Nephron progenitor cell (in vitro differentiated cells): ENCODE data around the gene RCVRN.

Source experiments
- DNase-seq: peaks from one replicate; pipeline ENCODE4 v3.0.0; 2021
- H3K27ac Mint-ChIP-seq: 2 replicates; pipeline ENCODE4 v1.8.0; 2021; ENCODE audit warnings: mild to moderate bottlenecking, moderate library complexity, mixed read lengths
- H3K27me3 Mint-ChIP-seq: 2 replicates; pipeline ENCODE4 v1.8.0; 2021; ENCODE audit warnings: mild to moderate bottlenecking, low read depth, mixed read lengths; ENCODE audit not compliant: poor library complexity
- H3K36me3 Mint-ChIP-seq: 2 replicates; pipeline ENCODE4 v1.8.0; 2021; ENCODE audit warnings: low read depth, mixed read lengths
- H3K4me1 Mint-ChIP-seq: 2 replicates; pipeline ENCODE4 v1.8.0; 2021; ENCODE audit warnings: mixed read lengths
- H3K4me3 Mint-ChIP-seq: 2 replicates; pipeline ENCODE4 v1.8.0; 2021; ENCODE audit warnings: mild to moderate bottlenecking, moderate library complexity, mixed read lengths
- H3K9me3 Mint-ChIP-seq: 2 replicates; pipeline ENCODE4 v1.8.0; 2021; ENCODE audit warnings: mild to moderate bottlenecking, moderate library complexity, mixed read lengths
- TF ChIP-seq, protein P1 (sequence below): fragments of 200-600 bp; sonication (generic); IDR thresholded peaks from 2 replicates; pipeline ENCODE4 v1.5.0; 2021; ENCODE audit warnings: antibody characterized with exemption

The RCVRN gene

DNA sequence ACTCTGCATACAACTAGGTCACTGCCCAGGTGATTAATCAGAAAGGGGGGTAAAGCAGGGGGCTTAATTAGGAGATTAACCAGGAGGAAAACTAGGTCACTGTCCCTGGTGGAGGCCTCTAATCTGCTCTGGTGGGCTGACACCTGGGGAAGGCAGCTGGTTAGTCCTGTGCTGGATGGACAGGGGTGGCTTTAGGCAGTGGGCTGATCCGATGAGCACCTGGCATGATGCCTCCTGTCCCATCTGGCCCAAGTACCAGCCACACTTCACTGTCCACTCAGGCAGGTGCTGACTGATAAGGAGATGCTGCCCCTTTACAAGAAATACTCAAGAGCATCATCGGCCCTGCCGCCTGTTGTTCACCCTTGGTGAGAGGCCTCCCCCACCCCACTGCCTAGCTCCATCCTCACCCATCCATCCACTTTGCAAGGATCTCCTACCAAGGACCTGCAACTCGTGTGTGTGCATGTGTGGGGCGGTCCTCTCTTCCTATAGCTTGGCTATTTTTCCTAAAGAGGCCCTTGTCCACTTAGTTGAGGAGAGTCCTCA lies 13.8 kb upstream of the RCVRN start:
- H3K36me3 Mint-ChIP-seq, result no peaks in the 10 kb centered on the region
- DNase-seq, result no peak
- TF ChIP-seq, protein P1, sequence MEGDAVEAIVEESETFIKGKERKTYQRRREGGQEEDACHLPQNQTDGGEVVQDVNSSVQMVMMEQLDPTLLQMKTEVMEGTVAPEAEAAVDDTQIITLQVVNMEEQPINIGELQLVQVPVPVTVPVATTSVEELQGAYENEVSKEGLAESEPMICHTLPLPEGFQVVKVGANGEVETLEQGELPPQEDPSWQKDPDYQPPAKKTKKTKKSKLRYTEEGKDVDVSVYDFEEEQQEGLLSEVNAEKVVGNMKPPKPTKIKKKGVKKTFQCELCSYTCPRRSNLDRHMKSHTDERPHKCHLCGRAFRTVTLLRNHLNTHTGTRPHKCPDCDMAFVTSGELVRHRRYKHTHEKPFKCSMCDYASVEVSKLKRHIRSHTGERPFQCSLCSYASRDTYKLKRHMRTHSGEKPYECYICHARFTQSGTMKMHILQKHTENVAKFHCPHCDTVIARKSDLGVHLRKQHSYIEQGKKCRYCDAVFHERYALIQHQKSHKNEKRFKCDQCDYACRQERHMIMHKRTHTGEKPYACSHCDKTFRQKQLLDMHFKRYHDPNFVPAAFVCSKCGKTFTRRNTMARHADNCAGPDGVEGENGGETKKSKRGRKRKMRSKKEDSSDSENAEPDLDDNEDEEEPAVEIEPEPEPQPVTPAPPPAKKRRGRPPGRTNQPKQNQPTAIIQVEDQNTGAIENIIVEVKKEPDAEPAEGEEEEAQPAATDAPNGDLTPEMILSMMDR, result no peak
- no peak overlapping the region for H3K27ac Mint-ChIP-seq
- H3K9me3 Mint-ChIP-seq, result peaks cover 5% of the 10 kb centered on the region
- H3K27me3 Mint-ChIP-seq, result peaks cover 7% of the 10 kb centered on the region
- no peak overlapping the region for H3K4me3 Mint-ChIP-seq
- peaks cover 15% of the 10 kb centered on the region for H3K4me1 Mint-ChIP-seq

DNA sequence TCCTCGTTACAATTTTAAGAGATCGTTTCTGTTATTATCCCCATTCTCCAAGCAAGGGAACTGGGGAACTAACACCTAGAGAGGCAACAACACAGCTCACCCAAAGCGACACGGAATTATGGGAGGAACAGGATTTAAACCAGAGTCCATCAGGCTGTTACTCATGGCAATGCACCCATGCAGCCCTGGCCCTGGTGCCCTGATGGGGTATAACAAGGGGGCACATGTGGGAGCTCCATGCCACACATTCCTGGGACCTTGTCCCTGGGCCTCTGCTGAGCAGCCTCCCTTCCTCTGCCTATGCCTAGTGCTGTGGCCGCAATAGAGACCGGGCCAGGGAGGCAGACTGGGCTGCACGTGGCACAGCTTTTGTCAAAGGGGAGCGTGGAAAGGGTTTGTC lies 13.3 kb upstream of the RCVRN start:
- Mint-ChIP-seq H3K9me3 (peaks cover 5% of the 10 kb centered on the region), H3K36me3 (no peaks in the 10 kb centered on the region), H3K4me1 (peaks cover 15% of the 10 kb centered on the region), H3K27me3 (peaks cover 7% of the 10 kb centered on the region), H3K27ac (no peak overlapping the region), H3K4me3 (no peak overlapping the region)
- no peak for DNase-seq
- TF ChIP-seq, protein P1, result no peak

DNA sequence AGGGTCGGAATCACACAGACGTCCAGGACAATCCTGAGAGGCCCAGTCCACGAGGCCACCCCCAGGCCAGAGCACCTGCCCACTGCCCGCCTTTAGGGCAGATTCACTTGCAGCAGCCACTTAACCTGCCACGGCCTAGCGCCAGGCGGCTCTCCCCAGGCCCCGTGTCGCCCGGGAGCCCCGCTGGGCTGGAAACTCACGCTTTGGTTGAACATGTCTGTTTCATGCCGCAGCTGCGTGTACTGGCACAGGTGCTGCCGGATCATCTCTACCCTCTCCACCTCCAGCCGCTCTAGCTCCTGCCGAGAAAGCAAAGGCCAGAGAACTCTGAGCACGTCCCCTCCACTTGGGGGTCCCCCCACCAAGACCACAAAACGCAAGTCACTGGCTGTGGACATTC lies 12.7 kb upstream of the RCVRN start:
- DNase-seq, result no peak
- TF ChIP-seq, protein P1, result no peak
- no peak overlapping the region for H3K27ac Mint-ChIP-seq
- no peaks in the 10 kb centered on the region for H3K36me3 Mint-ChIP-seq
- H3K9me3 Mint-ChIP-seq, result peaks cover 5% of the 10 kb centered on the region
- H3K27me3 Mint-ChIP-seq, result peaks cover 7% of the 10 kb centered on the region
- no peak overlapping the region for H3K4me3 Mint-ChIP-seq
- peaks cover 16% of the 10 kb centered on the region for H3K4me1 Mint-ChIP-seq

DNA sequence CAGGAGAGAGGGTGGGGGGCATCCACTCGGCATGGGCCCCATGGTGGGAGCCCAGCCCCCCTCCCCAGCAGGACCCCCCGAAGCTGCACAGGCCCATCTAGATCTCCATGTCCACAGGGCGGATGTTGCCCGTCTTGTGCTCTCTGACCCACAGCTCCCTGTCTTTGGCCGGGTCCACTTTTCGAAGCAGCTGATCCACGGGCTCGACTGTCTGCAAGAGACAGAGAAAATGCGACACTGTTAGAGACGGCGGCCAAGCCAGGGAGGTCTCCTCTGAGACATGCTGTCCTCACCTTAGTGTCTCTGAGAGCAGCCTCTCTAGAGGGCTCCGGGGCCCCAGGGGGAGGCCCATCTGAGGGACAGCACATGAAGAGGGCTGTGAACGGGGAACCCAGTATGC lies 12.1 kb upstream of the RCVRN start:
- H3K27ac Mint-ChIP-seq, result no peak overlapping the region
- no peaks in the 10 kb centered on the region for H3K36me3 Mint-ChIP-seq
- TF ChIP-seq, protein P1, result no peak
- H3K4me3 Mint-ChIP-seq, result no peak overlapping the region
- no peak for DNase-seq
- peaks cover 3% of the 10 kb centered on the region for H3K9me3 Mint-ChIP-seq
- H3K4me1 Mint-ChIP-seq, result peaks cover 20% of the 10 kb centered on the region
- peaks cover 4% of the 10 kb centered on the region for H3K27me3 Mint-ChIP-seq

DNA sequence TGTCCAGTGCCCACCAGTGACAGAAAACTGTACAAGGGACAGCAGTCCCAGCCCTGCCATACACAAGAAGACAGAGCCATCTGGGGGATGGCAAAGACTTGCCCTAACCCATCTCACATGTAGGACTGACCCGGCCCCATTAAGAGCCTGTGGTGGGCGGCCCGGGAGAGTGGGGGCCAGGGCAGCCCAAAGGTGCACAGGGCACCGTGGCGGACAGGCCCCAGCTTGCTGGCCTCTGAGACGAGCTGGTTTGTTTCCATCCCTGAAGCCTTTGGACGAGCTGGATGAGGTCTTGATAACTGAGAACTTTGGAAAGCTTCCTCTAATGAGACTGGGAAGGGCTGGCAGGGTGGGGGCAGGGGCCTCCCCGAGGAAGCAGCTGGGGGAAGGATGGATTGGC lies 11.0 kb upstream of the RCVRN start:
- Mint-ChIP-seq H3K4me3 (no peak overlapping the region), H3K9me3 (no peaks in the 10 kb centered on the region), H3K4me1 (peaks cover 30% of the 10 kb centered on the region), H3K36me3 (no peaks in the 10 kb centered on the region), H3K27ac (no peak overlapping the region), H3K27me3 (peaks cover 4% of the 10 kb centered on the region)
- DNase-seq, result no peak
- TF ChIP-seq, protein P1, result no peak

DNA sequence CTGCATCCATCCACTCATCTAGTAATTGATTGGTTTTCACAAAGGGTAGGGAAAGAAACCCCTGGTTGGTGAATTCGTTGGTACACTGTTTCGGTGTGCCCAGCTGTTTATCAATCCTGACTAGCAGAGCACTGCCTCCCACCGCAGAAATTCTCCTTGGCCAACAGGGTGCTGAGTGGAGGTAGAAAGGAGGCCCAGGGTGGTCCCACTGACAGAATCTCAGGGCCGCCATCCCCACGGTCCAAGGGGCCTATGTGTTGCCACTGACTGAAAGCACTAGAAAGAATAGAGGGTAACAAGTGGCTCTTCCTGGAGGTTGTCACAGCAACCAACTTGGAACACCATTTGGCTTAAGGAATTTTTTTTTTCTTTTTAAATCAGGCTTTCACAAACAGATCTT lies 8.4 kb upstream of the RCVRN start:
- peaks cover 40% of the 10 kb centered on the region for H3K4me1 Mint-ChIP-seq
- no peak overlapping the region for H3K27ac Mint-ChIP-seq
- no peak for DNase-seq
- TF ChIP-seq, protein P1, result no peak
- no peaks in the 10 kb centered on the region for H3K36me3 Mint-ChIP-seq
- H3K9me3 Mint-ChIP-seq, result no peaks in the 10 kb centered on the region
- no peak overlapping the region for H3K4me3 Mint-ChIP-seq
- H3K27me3 Mint-ChIP-seq, result peaks cover 7% of the 10 kb centered on the region
